Neural progenitor cell (in vitro differentiated cells): ENCODE data around the gene WDR89. TPM values are rescaled to one million over a fixed set of nuclear protein-coding genes. Genes with fewer than 3 reads are reported as not detected.
A peak's percentile ranks its signal among the peaks of the same experiment; 100 is the strongest.

Experiments used
- DNase-seq: peaks from one replicate; pipeline ENCODE4 v3.0.0-alpha.2; 2016; ENCODE audit warnings: low spot score
- H2AFZ ChIP-seq: fragments of 200-600 bp; sonication (generic); replicated peaks from 2 replicates; pipeline ENCODE4 v1.6.1; 2016; ENCODE audit warnings: antibody characterized with exemption
- H3F3A ChIP-seq: fragments of 200-600 bp; sonication (generic); 2 replicates; pipeline ENCODE4 v1.6.1; 2016; ENCODE audit warnings: antibody characterized with exemption, low read depth
- H3K27ac ChIP-seq: fragments of 200-600 bp; sonication (generic); 2 replicates; pipeline ENCODE4 v1.5.1; 2016; ENCODE audit warnings: mild to moderate bottlenecking
- H3K27me3 ChIP-seq: fragments of 200-600 bp; sonication (generic); 2 replicates; pipeline ENCODE4 v1.6.1; 2016; ENCODE audit warnings: mild to moderate bottlenecking, moderate library complexity
- H3K36me3 ChIP-seq: fragments of 200-600 bp; sonication (generic); 2 replicates; pipeline ENCODE4 v1.5.1; 2016
- H3K4me1 ChIP-seq: fragments of 200-600 bp; sonication (generic); 2 replicates; pipeline ENCODE4 v1.6.1; 2016; ENCODE audit warnings: mixed run types
- H3K4me2 ChIP-seq: fragments of 200-600 bp; sonication (generic); 2 replicates; pipeline ENCODE4 v1.6.1; 2016
- H3K4me3 ChIP-seq: fragments of 200-600 bp; sonication (generic); 2 replicates; pipeline ENCODE4 v1.5.1; 2016
- H3K79me2 ChIP-seq: fragments of 200-600 bp; sonication (generic); 2 replicates; pipeline ENCODE4 v1.6.1; 2016; ENCODE audit warnings: low read depth
- H3K9ac ChIP-seq: fragments of 200-600 bp; sonication (generic); 2 replicates; pipeline ENCODE4 v1.6.1; 2016
- H3K9me3 ChIP-seq: fragments of 200-600 bp; sonication (generic); 2 replicates; pipeline ENCODE4 v1.5.1; 2016; ENCODE audit warnings: low read depth
- H4K20me1 ChIP-seq: fragments of 200-600 bp; sonication (generic); 2 replicates; pipeline ENCODE4 v1.6.1; 2016; ENCODE audit warnings: low read depth
- H3K27ac Mint-ChIP-seq: 3 replicates; pipeline ENCODE4 v1.8.0; 2021; ENCODE audit warnings: mixed read lengths
- H3K27me3 Mint-ChIP-seq: 2 replicates; pipeline ENCODE4 v1.8.0; 2022; ENCODE audit warnings: low read depth, mild to moderate bottlenecking, inconsistent platforms, moderate library complexity, mixed read lengths; ENCODE audit not compliant: insufficient read depth
- H3K36me3 Mint-ChIP-seq: 3 replicates; pipeline ENCODE4 v1.8.0; 2021; ENCODE audit warnings: mixed read lengths
- H3K4me1 Mint-ChIP-seq: 3 replicates; pipeline ENCODE4 v1.8.0; 2021; ENCODE audit warnings: mixed read lengths
- H3K4me3 Mint-ChIP-seq: 3 replicates; pipeline ENCODE4 v1.8.0; 2021; ENCODE audit warnings: mild to moderate bottlenecking, moderate library complexity, mixed read lengths
- H3K9me3 Mint-ChIP-seq: 3 replicates; pipeline ENCODE4 v1.8.0; 2020; ENCODE audit warnings: mixed read lengths
- EZH2 ChIP-seq: fragments of 200-600 bp; sonication (generic); IDR thresholded peaks from 2 replicates; pipeline ENCODE4 v1.6.1; 2017; ENCODE audit warnings: antibody characterized with exemption, mild to moderate bottlenecking, moderate library complexity
- EZH2phosphoT487 ChIP-seq: fragments of 200-600 bp; sonication (generic); IDR thresholded peaks from 2 replicates; pipeline ENCODE4 v1.6.1; 2017; ENCODE audit warnings: antibody characterized with exemption
- small RNA-seq: library from RNA; depleted of rRNA; stranded (forward); fragments of <200 nt; gene quantifications from one replicate; pipeline ENCODE3, GENCODE V24; 2015
- total RNA-seq: library from RNA; depleted of rRNA; stranded (reverse); fragments of >200 nt; gene quantifications from 2 replicates; pipeline ENCODE4 v1.2.3, GENCODE V29; 2015; ENCODE audit warnings: low replicate concordance
- TF ChIP-seq, protein P1 (sequence below): fragments of 200-600 bp; sonication (generic); IDR thresholded peaks from 2 replicates; pipeline ENCODE4 v1.5.1; 2017; ENCODE audit warnings: antibody characterized with exemption, mild to moderate bottlenecking

The WDR89 gene
- total RNA-seq, 1 donor from 2014 or later, result 39.0 TPM

GRCh38 chr14:63555572-63555971, 86.1 kb downstream of the WDR89 start:
- Histone ChIP-seq H3K4me2 (no peak overlapping the region), H3K27ac (no peak overlapping the region), H3K9me3 (no peaks in the 10 kb centered on the region), H3K36me3 (no peaks in the 10 kb centered on the region), H4K20me1 (no peaks in the 10 kb centered on the region), H2AFZ (no peak overlapping the region), H3K27me3 (no peaks in the 10 kb centered on the region), H3K79me2 (no peaks in the 10 kb centered on the region), H3K4me3 (no peak overlapping the region), H3F3A (no peaks in the 10 kb centered on the region), H3K9ac (no peak overlapping the region), H3K4me1 (no peaks in the 10 kb centered on the region)
- Mint-ChIP-seq H3K27ac (no peak overlapping the region), H3K27me3 (peaks cover 3% of the 10 kb centered on the region), H3K36me3 (no peaks in the 10 kb centered on the region), H3K4me3 (no peak overlapping the region), H3K4me1 (no peaks in the 10 kb centered on the region), H3K9me3 (no peaks in the 10 kb centered on the region)
- TF ChIP-seq EZH2phosphoT487 (no peak), EZH2 (no peak)
- TF ChIP-seq, protein P1, sequence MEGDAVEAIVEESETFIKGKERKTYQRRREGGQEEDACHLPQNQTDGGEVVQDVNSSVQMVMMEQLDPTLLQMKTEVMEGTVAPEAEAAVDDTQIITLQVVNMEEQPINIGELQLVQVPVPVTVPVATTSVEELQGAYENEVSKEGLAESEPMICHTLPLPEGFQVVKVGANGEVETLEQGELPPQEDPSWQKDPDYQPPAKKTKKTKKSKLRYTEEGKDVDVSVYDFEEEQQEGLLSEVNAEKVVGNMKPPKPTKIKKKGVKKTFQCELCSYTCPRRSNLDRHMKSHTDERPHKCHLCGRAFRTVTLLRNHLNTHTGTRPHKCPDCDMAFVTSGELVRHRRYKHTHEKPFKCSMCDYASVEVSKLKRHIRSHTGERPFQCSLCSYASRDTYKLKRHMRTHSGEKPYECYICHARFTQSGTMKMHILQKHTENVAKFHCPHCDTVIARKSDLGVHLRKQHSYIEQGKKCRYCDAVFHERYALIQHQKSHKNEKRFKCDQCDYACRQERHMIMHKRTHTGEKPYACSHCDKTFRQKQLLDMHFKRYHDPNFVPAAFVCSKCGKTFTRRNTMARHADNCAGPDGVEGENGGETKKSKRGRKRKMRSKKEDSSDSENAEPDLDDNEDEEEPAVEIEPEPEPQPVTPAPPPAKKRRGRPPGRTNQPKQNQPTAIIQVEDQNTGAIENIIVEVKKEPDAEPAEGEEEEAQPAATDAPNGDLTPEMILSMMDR, result no peak
- no peak for DNase-seq

- H3K36me3 Mint-ChIP-seq, result no peaks in the 10 kb centered on the region
These were observed 90.3 kb downstream of the WDR89 start for GRCh38 chr14:63551332-63551731.

DNA sequence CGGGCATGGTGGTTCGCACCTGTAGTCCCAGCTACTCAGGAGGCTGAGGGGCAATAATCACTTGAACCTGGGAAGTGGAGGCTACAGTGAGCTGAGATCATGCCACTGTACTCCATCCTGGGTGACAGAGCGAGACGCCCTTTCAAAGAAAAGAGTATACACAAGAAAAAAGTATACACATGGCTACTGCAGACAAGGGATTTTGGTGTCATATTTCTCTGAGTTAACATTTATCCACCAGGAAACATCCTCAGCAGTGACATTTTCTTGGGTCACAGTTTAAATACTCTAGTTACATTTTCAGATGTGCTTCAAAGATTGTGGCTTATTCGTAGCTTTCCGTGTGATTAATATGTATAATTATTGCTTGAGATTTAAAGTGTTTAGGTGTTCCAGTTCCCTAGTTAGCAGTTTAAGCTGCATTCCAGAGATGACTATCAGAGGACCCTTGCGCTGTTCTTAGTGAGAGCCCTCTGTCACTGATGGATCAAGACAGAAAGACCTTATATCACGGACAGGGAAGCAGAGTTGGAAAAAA, 93.8 kb downstream of the WDR89 start:
- H3K4me1 Mint-ChIP-seq, result peaks cover 9% of the 10 kb centered on the region
- Histone ChIP-seq H4K20me1 (no peaks in the 10 kb centered on the region), H2AFZ (no peak overlapping the region), H3K4me3 (no peak overlapping the region), H3K36me3 (no peaks in the 10 kb centered on the region), H3K27ac (no peak overlapping the region), H3K9me3 (no peaks in the 10 kb centered on the region), H3K4me2 (no peak overlapping the region), H3K4me1 (peaks cover 6% of the 10 kb centered on the region), H3K27me3 (no peaks in the 10 kb centered on the region), H3F3A (peaks cover 19% of the 10 kb centered on the region), H3K9ac (no peak overlapping the region), H3K79me2 (peaks cover 8% of the 10 kb centered on the region)
- no peak for TF ChIP-seq EZH2phosphoT487
- no peak for TF ChIP-seq EZH2
- TF ChIP-seq, protein P1, result no peak
- no peak for DNase-seq
- no peak overlapping the region for H3K4me3 Mint-ChIP-seq
- no peak overlapping the region for H3K27ac Mint-ChIP-seq
- H3K9me3 Mint-ChIP-seq, result no peaks in the 10 kb centered on the region
- H3K27me3 Mint-ChIP-seq, result no peaks in the 10 kb centered on the region
- no peaks in the 10 kb centered on the region for H3K36me3 Mint-ChIP-seq

More at GRCh38 chr14:63551332-63551731, 90.3 kb downstream of the WDR89 start:
- Histone ChIP-seq H3K4me3 (no peak overlapping the region), H2AFZ (peak overlapping the region; percentile 76), H3K79me2 (no peaks in the 10 kb centered on the region), H3F3A (no peaks in the 10 kb centered on the region), H3K27ac (no peak overlapping the region), H4K20me1 (no peaks in the 10 kb centered on the region), H3K9me3 (no peaks in the 10 kb centered on the region), H3K4me1 (no peaks in the 10 kb centered on the region), H3K27me3 (no peaks in the 10 kb centered on the region), H3K9ac (no peak overlapping the region), H3K36me3 (no peaks in the 10 kb centered on the region), H3K4me2 (no peak overlapping the region)
- Mint-ChIP-seq H3K27me3 (no peaks in the 10 kb centered on the region), H3K27ac (no peak overlapping the region), H3K9me3 (no peaks in the 10 kb centered on the region), H3K4me1 (no peaks in the 10 kb centered on the region), H3K4me3 (no peak overlapping the region)
- DNase-seq, result no peak
- TF ChIP-seq, protein P1, result no peak
- no peak for TF ChIP-seq EZH2
- no peak for TF ChIP-seq EZH2phosphoT487

Small RNAs within 50 kb of the gene (small RNA-seq; reads per million reads assigned to genes)
- gene RF00012 (not detected), gene RF00019 (not detected), gene RNU6-1162P (not detected), gene RNU6-597P (not detected)

Other genes with a start within 250 kb of the WDR89 start
- gene PPP2R5E, start 98.5 kb downstream of the WDR89 start, total RNA-seq, result 42.6 and 72.0 TPM in 2 replicates
- gene SGPP1, start 86.2 kb upstream of the WDR89 start, total RNA-seq, result 7.4 and 9.2 TPM in 2 replicates
- gene SYNE2, start 211.1 kb upstream of the WDR89 start, total RNA-seq, result 88.1 and 105 TPM in 2 replicates